T-helper 1 cell treated with Interleukin-12 subunit alpha and Interleukin-12 subunit beta and Interleukin-4 antibody, amounts not matched to agents 30 μg/mL and 1 μg/mL, for 36 hours (primary cell): ENCODE results near the gene DDX39B.
A peak's percentile ranks its signal among the peaks of the same experiment; 100 is the strongest.
"Not testable (repeated sequence)": the region's sequence is repeated elsewhere in the genome, so short reads cannot be mapped to it uniquely, and the experiment has no call there.

Experiments
- H3K27ac Mint-ChIP-seq: one replicate; pipeline ENCODE4 v1.8.0; 2021; ENCODE audit warnings: mild to moderate bottlenecking, mixed read lengths
- H3K27me3 Mint-ChIP-seq: one replicate; pipeline ENCODE4 v1.8.0; 2021; ENCODE audit warnings: low read depth, mixed read lengths
- H3K36me3 Mint-ChIP-seq: one replicate; pipeline ENCODE4 v1.8.0; 2021; ENCODE audit warnings: low read depth, mixed read lengths
- H3K4me1 Mint-ChIP-seq: one replicate; pipeline ENCODE4 v1.8.0; 2021; ENCODE audit warnings: low read depth, mixed read lengths
- H3K4me3 Mint-ChIP-seq: one replicate; pipeline ENCODE4 v1.8.0; 2021; ENCODE audit warnings: mild to moderate bottlenecking, moderate library complexity, mixed read lengths
- H3K9me3 Mint-ChIP-seq: one replicate; pipeline ENCODE4 v1.8.0; 2021; ENCODE audit warnings: mixed read lengths

The DDX39B gene

DNA sequence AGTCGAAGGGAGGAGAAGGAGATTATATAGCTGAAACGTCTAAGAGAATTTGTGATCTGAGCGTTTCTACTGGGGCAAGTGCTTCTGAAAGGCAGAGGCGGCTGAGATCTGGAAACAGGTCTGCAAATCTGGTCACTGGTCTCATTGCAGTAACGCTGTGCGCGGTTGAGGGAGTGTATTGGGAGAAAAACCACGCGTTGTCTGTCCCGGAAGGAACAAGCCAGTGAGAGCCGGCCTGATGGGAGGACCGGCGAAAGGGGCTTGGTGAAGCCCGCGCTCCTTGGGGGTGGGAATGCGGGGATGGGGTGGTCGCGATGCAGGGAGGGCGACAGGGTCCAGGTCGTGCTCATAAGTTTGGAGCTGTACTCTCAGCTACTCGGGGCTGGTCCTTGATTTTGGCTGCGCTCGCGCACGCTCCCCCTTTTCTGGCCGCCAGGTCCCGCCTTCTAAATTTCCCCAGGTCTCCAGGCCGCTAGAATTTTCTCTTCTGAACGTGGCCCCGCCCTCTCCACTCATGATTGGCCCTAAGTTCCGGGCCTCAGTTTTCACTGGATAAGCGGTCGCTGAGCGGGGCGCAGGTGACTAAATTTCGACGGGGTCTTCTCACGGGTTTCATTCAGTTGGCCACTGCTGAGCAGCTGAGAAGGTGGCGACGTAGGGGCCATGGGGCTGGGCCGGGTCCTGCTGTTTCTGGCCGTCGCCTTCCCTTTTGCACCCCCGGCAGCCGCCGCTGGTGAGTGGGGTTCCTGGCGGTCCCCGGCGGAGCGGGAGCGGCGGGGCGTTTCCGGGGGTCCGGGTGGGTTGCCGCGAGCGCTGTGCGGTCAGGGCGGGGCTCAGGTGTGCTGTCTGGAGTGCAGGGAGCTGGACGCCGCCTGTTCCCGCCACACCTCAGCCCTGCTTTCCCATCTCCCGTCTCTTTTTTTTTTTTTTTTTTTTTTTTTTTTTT is 44.0 kb downstream of the DDX39B start, which contains the start of gene MICB:
Gene MICB, plus strand, starts transcription at position 615 of the 946 bp plus-strand sequence. Its CDS starts 49 bp downstream, at position 664.
- Mint-ChIP-seq H3K4me1 (peaks cover 51% of the 10 kb centered on the region), H3K36me3 (peaks cover 18% of the 10 kb centered on the region), H3K27ac (peak within 1 kb of the TSS; percentile 75), H3K4me3 (peak within 1 kb of the TSS; percentile 91), H3K9me3 (no peaks in the 10 kb centered on the region), H3K27me3 (no peaks in the 10 kb centered on the region)

DNA sequence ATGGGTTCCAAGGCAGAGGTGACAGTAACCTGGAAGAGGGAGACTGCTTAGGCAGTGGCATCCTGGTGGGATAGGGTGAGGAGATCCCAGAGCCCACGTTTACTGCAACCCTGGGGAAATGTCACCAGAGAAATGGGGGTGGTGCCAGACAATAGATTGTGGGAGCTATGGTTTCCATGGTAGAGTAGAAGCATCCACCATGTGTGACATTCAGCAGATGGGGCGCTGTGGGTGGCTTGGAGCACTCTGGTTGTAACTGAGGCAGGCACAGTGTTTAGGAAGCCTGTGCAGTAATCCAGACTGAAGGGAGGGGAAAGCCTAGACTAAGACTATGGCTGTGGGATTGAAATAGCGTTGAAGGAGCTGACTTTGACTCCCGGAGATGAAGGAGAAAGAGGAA is 45.0 kb downstream of the DDX39B start:
- H3K4me3 Mint-ChIP-seq, result peak overlapping the region; percentile 91
- H3K36me3 Mint-ChIP-seq, result peaks cover 12% of the 10 kb centered on the region
- peaks cover 47% of the 10 kb centered on the region for H3K4me1 Mint-ChIP-seq
- H3K9me3 Mint-ChIP-seq, H3K27me3 Mint-ChIP-seq: not testable (repeated sequence)
- peak overlapping the region; percentile 75 for H3K27ac Mint-ChIP-seq

DNA sequence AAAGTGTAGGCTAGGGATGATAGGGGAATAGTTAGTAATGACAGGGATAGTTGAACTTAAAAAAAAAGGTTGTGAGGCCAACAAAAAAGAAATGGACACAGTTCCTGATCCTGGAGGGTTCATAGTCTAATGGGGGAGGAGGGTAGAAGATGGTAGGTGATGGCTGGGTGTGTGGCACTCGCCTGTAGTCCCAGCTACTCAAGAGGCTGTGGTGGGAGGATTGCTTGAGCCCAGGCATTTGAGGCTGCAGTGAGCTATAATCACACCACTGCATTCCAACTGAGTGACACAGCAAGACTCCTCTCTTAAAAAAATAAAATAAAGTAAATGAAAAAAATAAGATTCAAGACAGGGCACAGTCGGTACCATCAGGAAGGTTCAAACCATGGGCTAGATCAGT is 46.2 kb downstream of the DDX39B start:
- H3K4me3 Mint-ChIP-seq, result peak overlapping the region; percentile 92
- H3K36me3 Mint-ChIP-seq, result peaks cover 12% of the 10 kb centered on the region
- H3K9me3 Mint-ChIP-seq, result no peaks in the 10 kb centered on the region
- H3K27ac Mint-ChIP-seq, result peak overlapping the region; percentile 86
- peaks cover 37% of the 10 kb centered on the region for H3K4me1 Mint-ChIP-seq
- H3K27me3 Mint-ChIP-seq, result no peaks in the 10 kb centered on the region

DNA sequence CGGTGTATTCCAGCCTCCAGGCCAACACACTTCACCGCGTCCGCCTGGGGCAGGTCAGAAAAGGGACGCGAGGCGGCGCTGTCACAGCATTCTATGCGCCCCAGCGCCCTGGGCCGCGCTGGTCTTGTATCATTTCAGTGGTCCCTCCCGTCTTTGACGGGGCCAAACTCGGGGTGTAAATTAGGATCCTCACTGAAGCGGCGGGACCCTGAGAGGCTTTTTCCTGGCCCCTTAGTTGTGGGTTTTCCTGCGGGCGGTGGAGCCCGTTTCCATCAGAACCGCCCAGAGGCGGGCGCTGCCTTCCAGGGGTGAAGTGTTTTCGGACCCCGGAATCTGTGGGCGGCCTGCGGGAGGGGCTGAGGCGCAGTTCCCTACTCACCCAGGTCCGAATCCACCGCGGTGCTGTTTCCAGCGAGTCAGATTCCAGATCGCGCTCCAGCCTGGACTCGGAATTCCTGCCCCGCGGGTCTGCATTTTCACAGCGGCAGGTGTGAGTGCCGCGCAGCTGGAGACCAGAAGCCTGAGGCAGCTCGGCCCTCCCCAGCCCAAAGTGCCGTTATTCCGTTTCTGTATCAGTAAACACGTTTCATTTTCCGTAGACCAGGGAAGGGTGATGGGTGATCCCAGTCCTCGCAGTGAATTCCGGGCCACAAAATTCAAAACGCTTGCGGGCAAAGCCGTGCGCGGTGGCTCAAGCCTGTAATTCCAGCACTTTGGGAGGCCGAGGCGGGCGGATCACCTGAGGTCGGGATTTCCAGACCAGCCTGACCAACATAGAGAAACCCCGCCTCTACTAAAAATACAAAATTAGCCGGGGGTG is 47.7 kb downstream of the DDX39B start:
- Mint-ChIP-seq H3K9me3 (no peaks in the 10 kb centered on the region), H3K27me3 (no peaks in the 10 kb centered on the region), H3K4me3 (peak overlapping the region; percentile 92), H3K36me3 (peaks cover 11% of the 10 kb centered on the region), H3K4me1 (peaks cover 34% of the 10 kb centered on the region), H3K27ac (peak overlapping the region; percentile 96)

DNA sequence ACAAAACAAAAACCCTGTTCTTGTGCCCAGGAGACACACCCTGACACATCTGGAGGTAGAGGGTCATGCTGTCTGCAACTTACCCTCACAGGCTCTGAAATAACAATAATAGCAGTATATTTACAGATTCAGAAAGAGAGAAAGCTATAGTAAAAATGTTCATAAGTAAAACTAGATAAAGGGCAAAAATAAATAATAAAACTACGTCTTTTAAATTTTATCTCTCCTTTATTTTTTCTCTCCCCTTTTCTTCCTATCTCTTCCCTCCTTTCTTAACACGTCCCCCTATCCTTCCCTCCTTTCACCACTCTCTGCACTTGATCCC is 48.3 kb downstream of the DDX39B start:
- Mint-ChIP-seq H3K27ac (peak overlapping the region; percentile 79), H3K4me3 (peak overlapping the region; percentile 92), H3K4me1 (peaks cover 29% of the 10 kb centered on the region)
- H3K9me3 Mint-ChIP-seq, H3K36me3 Mint-ChIP-seq, H3K27me3 Mint-ChIP-seq: not testable (repeated sequence)

DNA sequence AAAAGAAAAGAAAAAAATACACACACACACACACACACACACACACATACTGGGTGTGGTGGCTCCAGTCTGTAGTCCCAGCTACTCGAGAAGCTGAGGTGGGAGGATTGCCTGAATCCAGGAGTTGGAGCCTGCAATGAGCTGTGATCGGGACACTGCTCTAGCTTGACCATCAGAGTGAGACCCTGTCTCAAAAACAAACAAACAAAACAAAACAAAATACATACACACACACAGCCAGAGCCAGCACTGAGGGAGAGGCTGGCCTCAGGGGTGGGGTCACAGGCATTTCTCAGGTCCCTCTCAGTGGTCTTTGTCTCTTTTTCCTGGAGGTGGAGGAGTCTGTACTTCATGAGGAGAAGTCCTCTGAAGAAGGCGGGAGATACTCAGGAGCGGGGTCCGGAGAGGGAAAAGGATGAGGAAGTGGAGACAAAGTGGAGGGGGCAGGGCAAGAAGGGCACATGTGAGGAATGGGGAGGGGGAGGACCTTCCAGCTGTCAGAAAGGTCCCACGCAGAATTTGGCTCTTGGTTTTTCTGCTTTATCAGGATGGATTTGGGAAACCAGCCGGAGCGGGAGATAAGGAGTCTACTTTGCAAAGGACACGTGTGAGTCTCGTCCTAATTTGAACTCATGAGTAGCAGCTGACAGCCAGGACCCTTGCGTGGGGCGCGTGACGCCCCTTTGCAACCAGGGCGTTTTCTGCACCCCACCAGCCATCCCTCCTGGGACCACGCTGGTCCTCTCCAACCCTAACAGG is 51.5 kb downstream of the DDX39B start:
- peaks cover 5% of the 10 kb centered on the region for H3K36me3 Mint-ChIP-seq
- no peaks in the 10 kb centered on the region for H3K27me3 Mint-ChIP-seq
- no peaks in the 10 kb centered on the region for H3K9me3 Mint-ChIP-seq
- H3K4me3 Mint-ChIP-seq, result no peak overlapping the region
- H3K4me1 Mint-ChIP-seq, result peaks cover 23% of the 10 kb centered on the region
- peak overlapping the region; percentile 15 for H3K27ac Mint-ChIP-seq

DNA sequence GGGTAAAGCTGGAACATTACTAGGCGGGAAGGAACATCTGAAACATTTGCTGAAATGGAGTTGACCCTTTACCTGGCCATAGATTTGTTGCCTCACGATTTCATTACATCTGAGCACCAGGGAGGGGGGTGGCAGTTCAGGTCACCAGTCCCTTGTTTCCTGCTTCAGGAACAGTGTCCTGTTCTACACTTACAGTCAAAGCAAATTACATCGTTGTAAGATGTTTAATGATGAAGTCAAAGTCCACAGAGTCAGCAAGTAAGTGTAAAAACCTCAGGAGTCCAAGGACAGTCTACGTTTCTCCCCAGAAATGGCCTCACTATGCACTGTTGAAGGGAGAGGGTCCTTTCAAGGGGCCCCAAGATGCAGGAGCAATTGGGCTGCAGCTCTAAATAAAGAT is 52.7 kb downstream of the DDX39B start:
- H3K36me3 Mint-ChIP-seq, result peaks cover 1% of the 10 kb centered on the region
- H3K27ac Mint-ChIP-seq, result no peak overlapping the region
- no peaks in the 10 kb centered on the region for H3K27me3 Mint-ChIP-seq
- peaks cover 22% of the 10 kb centered on the region for H3K4me1 Mint-ChIP-seq
- H3K9me3 Mint-ChIP-seq, result no peaks in the 10 kb centered on the region
- no peak overlapping the region for H3K4me3 Mint-ChIP-seq

DNA sequence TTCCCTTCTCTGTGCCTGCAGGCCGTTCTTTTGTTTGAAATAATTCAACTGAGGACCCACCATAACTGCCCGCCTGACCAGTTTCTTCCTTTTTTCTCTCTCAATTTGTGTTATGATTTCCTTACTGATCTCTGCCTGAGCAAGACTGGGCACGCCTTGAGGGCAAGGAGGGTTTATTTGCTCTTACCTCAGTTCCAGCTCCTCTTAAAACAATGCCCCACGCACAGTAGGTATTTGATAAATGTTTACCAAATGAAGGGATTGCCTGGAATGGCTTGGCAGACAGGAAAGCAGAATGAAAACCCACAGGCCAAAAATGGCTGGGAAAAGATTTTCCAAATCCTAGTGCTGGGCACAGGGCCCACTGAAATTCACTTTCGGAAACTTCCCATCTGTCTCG is 54.1 kb downstream of the DDX39B start:
- not testable (repeated sequence) for H3K4me3 Mint-ChIP-seq, H3K27me3 Mint-ChIP-seq, H3K36me3 Mint-ChIP-seq, H3K9me3 Mint-ChIP-seq
- Mint-ChIP-seq H3K4me1 (peaks cover 20% of the 10 kb centered on the region), H3K27ac (peak overlapping the region; percentile 36)

DNA sequence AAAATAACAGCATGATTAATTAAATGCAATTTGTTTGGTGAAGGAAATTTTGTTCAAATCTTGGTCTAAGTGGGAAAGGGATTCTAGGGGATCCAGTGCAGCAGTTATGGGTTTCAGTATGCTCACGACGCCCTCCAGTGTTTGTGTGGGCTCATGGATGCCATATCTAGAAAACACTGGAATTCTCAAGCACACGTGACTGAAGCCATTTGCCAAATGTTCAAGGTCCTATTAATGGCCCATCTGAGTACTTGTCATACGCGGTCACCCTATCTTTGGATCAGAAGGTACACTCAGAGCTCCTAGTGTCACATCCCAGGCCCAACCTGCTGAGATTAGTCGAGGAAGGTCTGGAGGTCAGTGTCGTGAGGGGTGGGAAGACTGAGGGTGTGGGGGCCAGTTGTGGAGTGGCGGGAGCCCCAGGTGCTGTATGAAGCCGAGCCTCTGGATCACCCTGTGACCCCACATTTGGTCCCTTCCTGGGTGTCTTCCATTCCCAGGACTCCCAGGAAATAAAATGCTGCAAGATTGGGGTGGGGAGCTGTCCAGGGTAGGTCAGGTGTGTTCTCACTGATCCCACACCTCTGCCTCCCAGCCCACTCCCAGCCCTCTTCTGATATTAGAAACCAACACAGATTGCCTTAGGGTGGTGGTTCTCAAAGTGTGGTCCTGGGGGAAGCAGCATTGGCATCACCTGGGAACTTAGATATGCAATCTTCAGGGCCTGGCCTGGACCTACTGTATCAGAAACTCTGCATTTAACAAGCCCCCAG is 55.6 kb downstream of the DDX39B start:
- not testable (repeated sequence) for H3K27me3 Mint-ChIP-seq, H3K27ac Mint-ChIP-seq, H3K9me3 Mint-ChIP-seq, H3K36me3 Mint-ChIP-seq, H3K4me3 Mint-ChIP-seq
- H3K4me1 Mint-ChIP-seq, result peaks cover 14% of the 10 kb centered on the region

DNA sequence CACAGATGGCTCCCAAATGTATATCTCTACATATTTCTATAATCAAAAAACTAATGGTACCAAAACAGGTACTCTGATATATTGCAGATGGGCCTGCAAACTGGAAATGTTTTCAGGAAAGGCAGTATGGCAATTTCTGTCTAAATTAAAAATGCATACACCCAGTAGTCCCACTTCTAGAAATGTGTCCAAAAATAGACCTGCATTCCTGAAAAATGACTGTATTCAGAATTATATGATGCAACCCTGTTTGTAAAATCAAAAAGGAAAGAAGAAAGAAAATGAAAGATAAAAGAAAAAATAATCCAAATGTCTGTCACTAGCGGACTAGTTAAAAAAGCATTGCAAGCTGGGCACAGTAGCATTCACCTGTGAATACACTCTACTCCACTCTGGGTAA is 56.7 kb downstream of the DDX39B start:
- Mint-ChIP-seq H3K36me3 (peaks cover 2% of the 10 kb centered on the region), H3K4me1 (peaks cover 12% of the 10 kb centered on the region), H3K27me3 (no peaks in the 10 kb centered on the region), H3K27ac (no peak overlapping the region), H3K9me3 (no peaks in the 10 kb centered on the region), H3K4me3 (no peak overlapping the region)

DNA sequence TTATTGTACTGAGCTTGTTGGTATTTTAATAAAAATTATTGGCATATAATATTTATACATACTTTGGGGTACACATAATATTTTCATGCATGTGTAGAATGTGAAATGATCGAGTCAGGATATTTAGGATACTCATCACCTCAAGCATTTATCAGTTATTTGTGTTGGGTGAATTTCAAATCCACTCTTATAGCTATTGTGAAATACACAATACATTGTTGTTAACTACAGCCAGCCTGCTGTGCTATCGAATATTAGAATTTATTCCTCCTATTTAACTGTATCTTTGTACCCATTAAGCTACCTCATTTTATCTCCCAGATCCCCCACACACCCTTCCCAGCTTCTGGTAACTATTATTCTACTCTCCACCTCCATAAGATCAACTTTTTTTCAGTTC is 58.4 kb downstream of the DDX39B start:
- H3K27me3 Mint-ChIP-seq, result no peaks in the 10 kb centered on the region

DNA sequence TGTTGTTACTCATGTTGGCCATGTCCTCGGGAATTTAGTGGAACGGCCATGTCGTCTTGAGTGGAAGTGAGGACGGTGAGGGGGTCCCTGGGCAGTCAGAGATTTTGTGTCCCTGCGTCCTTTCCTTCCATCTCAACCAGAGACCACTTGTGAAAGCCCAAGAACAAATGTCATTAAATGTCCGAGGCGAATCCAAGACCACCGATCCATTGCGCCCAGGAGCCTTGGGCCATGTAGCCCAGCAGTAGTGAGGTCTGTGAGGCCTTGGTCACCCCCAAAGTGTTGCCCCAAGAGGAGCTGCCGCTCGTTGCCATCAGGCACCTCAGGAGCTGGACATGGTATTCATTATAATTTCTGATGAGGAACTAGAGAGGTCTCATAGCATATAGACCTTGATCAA is 61.2 kb downstream of the DDX39B start:
- Mint-ChIP-seq H3K4me3 (no peak overlapping the region), H3K36me3 (peaks cover 11% of the 10 kb centered on the region), H3K27me3 (no peaks in the 10 kb centered on the region), H3K27ac (no peak overlapping the region), H3K4me1 (peaks cover 5% of the 10 kb centered on the region), H3K9me3 (no peaks in the 10 kb centered on the region)

More for the DNA sequence above, 58.4 kb downstream of the DDX39B start:
- no peak overlapping the region for H3K27ac Mint-ChIP-seq
- no peaks in the 10 kb centered on the region for H3K9me3 Mint-ChIP-seq
- peaks cover 5% of the 10 kb centered on the region for H3K36me3 Mint-ChIP-seq
- no peak overlapping the region for H3K4me3 Mint-ChIP-seq
- peaks cover 11% of the 10 kb centered on the region for H3K4me1 Mint-ChIP-seq
